HepG2 (cell line): ENCODE data around the gene KCNAB2. TPM values are rescaled to one million over a fixed set of nuclear protein-coding genes. Genes with fewer than 3 reads are reported as not detected.

Experiments
- BRD4 ChIP-seq: sonication (generic); formaldehyde crosslinking; IDR thresholded peaks from 2 replicates; pipeline ENCODE4 v1.4.0; 2020; ENCODE audit warnings: missing genetic modification reagents
- CEBPG ChIP-seq: IDR thresholded peaks from 2 replicates; pipeline ENCODE4 v1.6.1; 2016
- DNMT1 ChIP-seq: sonication (generic); formaldehyde crosslinking; IDR thresholded peaks from 2 replicates; pipeline ENCODE4 v1.5.1; 2020; ENCODE audit warnings: mild to moderate bottlenecking, missing genetic modification reagents
- FOSL2 ChIP-seq: sonication (generic); formaldehyde crosslinking; IDR thresholded peaks from 2 replicates; pipeline ENCODE4 v1.4.0; 2020; ENCODE audit warnings: missing genetic modification reagents
- GATA4 ChIP-seq: sonication (generic); IDR thresholded peaks from 2 replicates; pipeline ENCODE4 v1.6.1; 2016; ENCODE audit warnings: antibody characterized with exemption, low read depth, borderline replicate concordance
- GMEB1 ChIP-seq: sonication (generic); formaldehyde crosslinking; IDR thresholded peaks from 2 replicates; pipeline ENCODE4 v1.5.1; 2020; ENCODE audit warnings: missing genetic modification reagents, mild to moderate bottlenecking, borderline replicate concordance
- HDAC2 ChIP-seq: sonication (generic); formaldehyde crosslinking; IDR thresholded peaks from 2 replicates; pipeline ENCODE4 v1.4.0; 2020; ENCODE audit warnings: missing genetic modification reagents
- HIVEP1 ChIP-seq: sonication (generic); formaldehyde crosslinking; IDR thresholded peaks from 2 replicates; pipeline ENCODE4 v1.4.0; 2020; ENCODE audit warnings: mild to moderate bottlenecking, missing genetic modification reagents
- HNRNPLL ChIP-seq: fragments of 200-400 bp; formaldehyde crosslinking; IDR thresholded peaks from 2 replicates; pipeline ENCODE4 v1.6.1; 2017; ENCODE audit warnings: mild to moderate bottlenecking, low read depth, low read length; ENCODE audit not compliant: poor library complexity, severe bottlenecking
- IRF2 ChIP-seq: IDR thresholded peaks from 2 replicates; pipeline ENCODE4 v1.6.1; 2018; ENCODE audit warnings: missing genetic modification reagents, missing compliant biosample characterization
- JARID2 ChIP-seq: sonication (generic); formaldehyde crosslinking; IDR thresholded peaks from 2 replicates; pipeline ENCODE4 v1.8.1; 2023; ENCODE audit warnings: missing genetic modification reagents, inconsistent platforms; ENCODE audit not compliant: insufficient replicate concordance
- NONO ChIP-seq, 2 experiments: fragments of 450-650 bp in 1 of 2; sonication (generic) in 1 of 2; formaldehyde crosslinking in 1 of 2; IDR thresholded peaks in 1 of 2; conservative IDR thresholded peaks in 1 of 2; 2 replicates each; pipeline versions ENCODE4 v1.6.1 to v1.8.0; 2017 to 2022; ENCODE audit warnings: mild to moderate bottlenecking in 1 of 2, missing genetic modification reagents in 1 of 2, moderate library complexity in 1 of 2
- NR0B2 ChIP-seq: sonication (generic); formaldehyde crosslinking; IDR thresholded peaks from 2 replicates; pipeline ENCODE4 v1.4.0; 2020; ENCODE audit warnings: mild to moderate bottlenecking, missing genetic modification reagents
- PCBP1 ChIP-seq: fragments of 200-400 bp; formaldehyde crosslinking; IDR thresholded peaks from 2 replicates; pipeline ENCODE4 v1.6.1; 2017; ENCODE audit warnings: mild to moderate bottlenecking, low read depth, low read length, borderline replicate concordance
- SIX1 ChIP-seq: sonication (generic); formaldehyde crosslinking; IDR thresholded peaks from 2 replicates; pipeline ENCODE4 v1.4.0; 2020; ENCODE audit warnings: missing genetic modification reagents, borderline replicate concordance
- TRIM24 ChIP-seq: sonication (generic); formaldehyde crosslinking; IDR thresholded peaks from 2 replicates; pipeline ENCODE4 v1.8.0; 2022; ENCODE audit warnings: mild to moderate bottlenecking, missing genetic modification reagents
- ZBTB7B ChIP-seq: sonication (generic); formaldehyde crosslinking; IDR thresholded peaks from 2 replicates; pipeline ENCODE4 v1.4.0; 2020; ENCODE audit warnings: missing genetic modification reagents
- ZMYM4 ChIP-seq: sonication (generic); formaldehyde crosslinking; IDR thresholded peaks from 2 replicates; pipeline ENCODE4 v1.8.1; 2023; ENCODE audit warnings: mild to moderate bottlenecking, missing genetic modification reagents
- ZNF256 ChIP-seq: sonication (generic); formaldehyde crosslinking; conservative IDR thresholded peaks from 2 replicates; pipeline ENCODE4 v1.4.0; 2020; ENCODE audit warnings: missing genetic modification reagents
- ZNF441 ChIP-seq: sonication (generic); formaldehyde crosslinking; IDR thresholded peaks from 2 replicates; pipeline ENCODE4 v1.7.0; 2021; ENCODE audit warnings: missing genetic modification reagents, borderline replicate concordance
- ZNF564 ChIP-seq: sonication (generic); formaldehyde crosslinking; IDR thresholded peaks from 2 replicates; pipeline ENCODE4 v1.8.1; 2023; ENCODE audit warnings: mild to moderate bottlenecking, missing genetic modification reagents
- ZNF674 ChIP-seq: sonication (generic); formaldehyde crosslinking; IDR thresholded peaks from 2 replicates; pipeline ENCODE4 v1.5.0; 2020; ENCODE audit warnings: low read depth, mild to moderate bottlenecking, missing genetic modification reagents
- polyA plus RNA-seq, 8 experiments: library from polyadenylated mRNA; depleted of rRNA in 3 of 8; stranded (reverse) in 7 of 8; unstranded in 1 of 8; fragments of >200 nt; fragmentation: Illumina TruSeq in 4 of 8; extraction: Trizol in 4 of 8; gene quantifications; 2 replicates each; pipeline versions ENCODE4 v1.2.1 to v1.2.3, GENCODE V29; 2011 to 2016; ENCODE audit warnings: low read depth in 4 of 8, missing spikeins in 1 of 8, mixed read lengths in 1 of 8; ENCODE audit not compliant: insufficient read depth in 1 of 8
- total RNA-seq, 5 experiments: library from RNA; depleted of rRNA; stranded (reverse); fragments of >200 nt; fragmentation: Illumina TruSeq; extraction: Trizol; gene quantifications; 2 replicates each; pipeline ENCODE4 v1.2.3, GENCODE V29; 2016; ENCODE audit warnings: low read depth in 1 of 5
- TF ChIP-seq, protein P1 (sequence below): IDR thresholded peaks from 2 replicates; pipeline ENCODE4 v1.6.1; 2016; ENCODE audit warnings: low read depth, control low read depth
- TF ChIP-seq, protein P2 (sequence below): sonication (generic); formaldehyde crosslinking; IDR thresholded peaks from 2 replicates; pipeline ENCODE4 v1.8.0; 2022; ENCODE audit warnings: missing genetic modification reagents, mild to moderate bottlenecking, borderline replicate concordance
- TF ChIP-seq, protein P3 (sequence below): sonication (generic); formaldehyde crosslinking; IDR thresholded peaks from 2 replicates; pipeline ENCODE4 v1.8.0; 2022; ENCODE audit warnings: low read depth, missing genetic modification reagents

The KCNAB2 gene
- total and polyA plus RNA-seq, 2 of the 13 experiments (the other 11 are each of a cell fraction or from before 2014, with no cell fraction given), result 6.2 to 8.8 TPM

DNA sequence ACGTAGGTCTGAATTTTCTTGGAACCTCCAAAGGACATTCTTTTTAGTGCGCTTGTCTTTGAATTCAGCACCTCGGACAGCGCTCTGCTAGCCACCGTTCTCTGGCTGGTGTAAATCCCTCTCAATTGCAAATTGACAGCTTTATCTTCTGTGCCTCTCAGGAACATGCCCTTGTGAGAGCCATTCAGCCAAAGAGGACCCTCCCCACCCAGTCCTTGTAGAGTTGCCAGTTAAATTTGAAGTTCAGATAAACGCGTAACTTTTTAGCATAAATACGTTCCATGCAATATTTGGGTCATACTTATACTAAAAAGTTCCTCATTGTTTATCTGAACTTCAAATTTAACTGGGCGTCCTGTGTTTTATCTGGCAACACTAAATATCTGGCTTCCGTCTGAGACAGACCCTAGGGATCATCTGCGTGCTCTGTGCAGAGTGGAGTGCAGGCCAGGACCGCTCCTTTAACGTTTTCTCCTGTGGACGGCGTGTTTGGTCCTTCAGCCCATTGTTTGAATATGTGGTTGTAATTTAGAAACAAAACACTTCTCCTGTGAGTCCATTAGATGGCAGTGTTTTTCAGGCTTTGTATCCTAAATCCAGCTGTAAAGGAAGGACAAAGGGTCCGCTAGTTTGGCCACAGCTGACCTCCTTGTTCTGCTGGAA lies 7.0 kb downstream of the KCNAB2 start (continued):
- TF ChIP-seq IRF2 (CRISPR knock-in tag), result no peak
- no peak for TF ChIP-seq ZNF564 (CRISPR knock-in tag)
- peak; percentile 75; the same call in 1 of the 2 replicates for TF ChIP-seq ZNF441
- TF ChIP-seq JARID2 (CRISPR knock-in tag), result no peak
- TF ChIP-seq HIVEP1 (CRISPR knock-in tag), result no peak
- TF ChIP-seq GATA4, result no peak
- TF ChIP-seq ZNF674 (CRISPR knock-in tag), result no peak
- TF ChIP-seq, protein P1, sequence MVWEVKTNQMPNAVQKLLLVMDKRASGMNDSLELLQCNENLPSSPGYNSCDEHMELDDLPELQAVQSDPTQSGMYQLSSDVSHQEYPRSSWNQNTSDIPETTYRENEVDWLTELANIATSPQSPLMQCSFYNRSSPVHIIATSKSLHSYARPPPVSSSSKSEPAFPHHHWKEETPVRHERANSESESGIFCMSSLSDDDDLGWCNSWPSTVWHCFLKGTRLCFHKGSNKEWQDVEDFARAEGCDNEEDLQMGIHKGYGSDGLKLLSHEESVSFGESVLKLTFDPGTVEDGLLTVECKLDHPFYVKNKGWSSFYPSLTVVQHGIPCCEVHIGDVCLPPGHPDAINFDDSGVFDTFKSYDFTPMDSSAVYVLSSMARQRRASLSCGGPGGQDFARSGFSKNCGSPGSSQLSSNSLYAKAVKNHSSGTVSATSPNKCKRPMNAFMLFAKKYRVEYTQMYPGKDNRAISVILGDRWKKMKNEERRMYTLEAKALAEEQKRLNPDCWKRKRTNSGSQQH (CRISPR knock-in tag), result peak; percentile 78; the same call in 1 of the 2 replicates
- TF ChIP-seq NR0B2 (CRISPR knock-in tag), result no peak
- peak; percentile 35; the same call in 1 of the 2 replicates for TF ChIP-seq FOSL2 (CRISPR knock-in tag)
- TF ChIP-seq PCBP1, result no peak
- no peak for TF ChIP-seq BRD4
- peak; percentile 76; the same call in 1 of the 2 replicates for TF ChIP-seq ZNF256 (CRISPR knock-in tag)
- TF ChIP-seq DNMT1 (CRISPR knock-in tag), result no peak
- TF ChIP-seq, protein P2, sequence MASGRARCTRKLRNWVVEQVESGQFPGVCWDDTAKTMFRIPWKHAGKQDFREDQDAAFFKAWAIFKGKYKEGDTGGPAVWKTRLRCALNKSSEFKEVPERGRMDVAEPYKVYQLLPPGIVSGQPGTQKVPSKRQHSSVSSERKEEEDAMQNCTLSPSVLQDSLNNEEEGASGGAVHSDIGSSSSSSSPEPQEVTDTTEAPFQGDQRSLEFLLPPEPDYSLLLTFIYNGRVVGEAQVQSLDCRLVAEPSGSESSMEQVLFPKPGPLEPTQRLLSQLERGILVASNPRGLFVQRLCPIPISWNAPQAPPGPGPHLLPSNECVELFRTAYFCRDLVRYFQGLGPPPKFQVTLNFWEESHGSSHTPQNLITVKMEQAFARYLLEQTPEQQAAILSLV (CRISPR knock-in tag), result no peak
- TF ChIP-seq NONO (IDR thresholded peaks at IDR 0.05), result no peak
- no peak for TF ChIP-seq NONO (CRISPR knock-in tag; conservative IDR thresholded peaks at IDR 0.05)
- no peak for TF ChIP-seq GMEB1 (CRISPR knock-in tag)
- TF ChIP-seq CEBPG (CRISPR knock-in tag), result no peak
- no peak; the same call in 1 of the 2 replicates for TF ChIP-seq ZMYM4 (CRISPR knock-in tag)
- TF ChIP-seq SIX1 (CRISPR knock-in tag), result no peak
- TF ChIP-seq HDAC2, result peak; percentile 49; the same call in 1 of the 2 replicates
- TF ChIP-seq ZBTB7B (CRISPR knock-in tag), result no peak
- TF ChIP-seq HNRNPLL, result no peak
- TF ChIP-seq, protein P3, sequence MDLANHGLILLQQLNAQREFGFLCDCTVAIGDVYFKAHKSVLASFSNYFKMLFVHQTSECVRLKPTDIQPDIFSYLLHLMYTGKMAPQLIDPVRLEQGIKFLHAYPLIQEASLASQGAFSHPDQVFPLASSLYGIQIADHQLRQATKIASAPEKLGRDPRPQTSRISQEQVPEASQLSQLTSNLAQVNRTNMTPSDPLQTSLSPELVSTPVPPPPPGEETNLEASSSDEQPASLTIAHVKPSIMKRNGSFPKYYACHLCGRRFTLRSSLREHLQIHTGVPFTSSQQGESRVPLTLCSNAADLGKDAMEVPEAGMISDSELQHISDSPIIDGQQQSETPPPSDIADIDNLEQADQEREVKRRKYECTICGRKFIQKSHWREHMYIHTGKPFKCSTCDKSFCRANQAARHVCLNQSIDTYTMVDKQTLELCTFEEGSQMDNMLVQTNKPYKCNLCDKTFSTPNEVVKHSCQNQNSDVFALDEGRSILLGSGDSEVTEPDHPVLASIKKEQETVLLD (CRISPR knock-in tag), result no peak
- TF ChIP-seq TRIM24, result no peak
